OCI-LY1 (cell line): ENCODE data around the gene MYL6B.

ENCODE experiments used
- EZH2 ChIP-seq: fragments of 200-600 bp; sonication (generic), shearing (Covaris generic); IDR thresholded peaks from 2 replicates; pipeline ENCODE4 v1.8.0; 2017; ENCODE audit warnings: borderline replicate concordance, mixed run types, mild to moderate bottlenecking, antibody characterized with exemption, low read length, moderate library complexity, mixed read lengths
- TF ChIP-seq, protein P1 (sequence below): fragments of 200-600 bp; sonication (generic), shearing (Covaris generic); IDR thresholded peaks from 2 replicates; pipeline ENCODE4 v1.5.1; 2017; ENCODE audit warnings: mild to moderate bottlenecking, antibody characterized with exemption, low read length, moderate library complexity, mixed read lengths

GRCh38 chr12:56154246-56154771 is 1.9 kb downstream of the MYL6B start:
- TF ChIP-seq, protein P1, sequence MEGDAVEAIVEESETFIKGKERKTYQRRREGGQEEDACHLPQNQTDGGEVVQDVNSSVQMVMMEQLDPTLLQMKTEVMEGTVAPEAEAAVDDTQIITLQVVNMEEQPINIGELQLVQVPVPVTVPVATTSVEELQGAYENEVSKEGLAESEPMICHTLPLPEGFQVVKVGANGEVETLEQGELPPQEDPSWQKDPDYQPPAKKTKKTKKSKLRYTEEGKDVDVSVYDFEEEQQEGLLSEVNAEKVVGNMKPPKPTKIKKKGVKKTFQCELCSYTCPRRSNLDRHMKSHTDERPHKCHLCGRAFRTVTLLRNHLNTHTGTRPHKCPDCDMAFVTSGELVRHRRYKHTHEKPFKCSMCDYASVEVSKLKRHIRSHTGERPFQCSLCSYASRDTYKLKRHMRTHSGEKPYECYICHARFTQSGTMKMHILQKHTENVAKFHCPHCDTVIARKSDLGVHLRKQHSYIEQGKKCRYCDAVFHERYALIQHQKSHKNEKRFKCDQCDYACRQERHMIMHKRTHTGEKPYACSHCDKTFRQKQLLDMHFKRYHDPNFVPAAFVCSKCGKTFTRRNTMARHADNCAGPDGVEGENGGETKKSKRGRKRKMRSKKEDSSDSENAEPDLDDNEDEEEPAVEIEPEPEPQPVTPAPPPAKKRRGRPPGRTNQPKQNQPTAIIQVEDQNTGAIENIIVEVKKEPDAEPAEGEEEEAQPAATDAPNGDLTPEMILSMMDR, result no peak
- no peak for TF ChIP-seq EZH2
